PC-9 (cell line): Measurements from ENCODE around the gene AGBL4.

Experiments used
- EZH2 ChIP-seq: fragments of 200-600 bp; sonication (generic); IDR thresholded peaks from 2 replicates; pipeline ENCODE4 v1.8.0; 2017; ENCODE audit warnings: antibody characterized with exemption, low read depth
- TF ChIP-seq, protein P1 (sequence below): fragments of 200-600 bp; sonication (generic); conservative IDR thresholded peaks from 2 replicates; pipeline ENCODE4 v1.6.1; 2017; ENCODE audit warnings: mixed run types, antibody characterized with exemption, mild to moderate bottlenecking, moderate library complexity

DNA sequence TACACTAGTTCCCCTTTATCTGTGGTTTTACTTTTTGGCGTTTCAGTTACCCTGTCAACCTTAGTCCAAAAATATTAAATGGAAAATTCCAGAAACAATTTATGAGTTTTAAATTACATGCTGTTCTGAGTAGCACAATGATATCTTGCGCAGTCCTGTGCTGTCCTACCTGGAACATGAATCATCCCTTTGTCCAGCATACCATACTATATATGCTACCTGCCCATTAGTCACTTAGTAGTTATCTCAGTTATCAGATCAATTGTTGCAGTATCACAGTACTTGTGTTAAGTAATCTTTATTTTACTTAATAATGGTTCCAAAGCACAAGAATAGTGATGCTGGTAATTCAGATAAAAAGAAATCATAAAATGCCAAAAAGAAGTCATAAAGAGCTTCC, 52.7 kb downstream of the AGBL4 start:
- TF ChIP-seq, protein P1, sequence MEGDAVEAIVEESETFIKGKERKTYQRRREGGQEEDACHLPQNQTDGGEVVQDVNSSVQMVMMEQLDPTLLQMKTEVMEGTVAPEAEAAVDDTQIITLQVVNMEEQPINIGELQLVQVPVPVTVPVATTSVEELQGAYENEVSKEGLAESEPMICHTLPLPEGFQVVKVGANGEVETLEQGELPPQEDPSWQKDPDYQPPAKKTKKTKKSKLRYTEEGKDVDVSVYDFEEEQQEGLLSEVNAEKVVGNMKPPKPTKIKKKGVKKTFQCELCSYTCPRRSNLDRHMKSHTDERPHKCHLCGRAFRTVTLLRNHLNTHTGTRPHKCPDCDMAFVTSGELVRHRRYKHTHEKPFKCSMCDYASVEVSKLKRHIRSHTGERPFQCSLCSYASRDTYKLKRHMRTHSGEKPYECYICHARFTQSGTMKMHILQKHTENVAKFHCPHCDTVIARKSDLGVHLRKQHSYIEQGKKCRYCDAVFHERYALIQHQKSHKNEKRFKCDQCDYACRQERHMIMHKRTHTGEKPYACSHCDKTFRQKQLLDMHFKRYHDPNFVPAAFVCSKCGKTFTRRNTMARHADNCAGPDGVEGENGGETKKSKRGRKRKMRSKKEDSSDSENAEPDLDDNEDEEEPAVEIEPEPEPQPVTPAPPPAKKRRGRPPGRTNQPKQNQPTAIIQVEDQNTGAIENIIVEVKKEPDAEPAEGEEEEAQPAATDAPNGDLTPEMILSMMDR = no peak
- no peak for TF ChIP-seq EZH2
